IMR-90 (cell line): ENCODE data around the gene CAMLG. TPM values are rescaled to one million over a fixed set of nuclear protein-coding genes. Genes with fewer than 3 reads are reported as not detected.

Experiments used
- ATAC-seq: fragments of 200-7000 bp; cut with Tn5 transposase; 2 replicates; pipeline ENCODE4 v1.9.1; 2020; ENCODE audit warnings: low read depth, mild to moderate bottlenecking, moderate library complexity
- BruUV-seq: library from RNA; stranded (reverse); fragments of 400-500 nt; replicated peaks from 2 replicates; lab custom pipeline; 2021; lab: Mats Ljungman, UMichigan
- CTCF ChIA-PET: fragments of 300-600 bp; formaldehyde crosslinking; extraction: SDS; loops from one replicate; lab custom pipeline; 2021; ENCODE audit warnings: antibody characterized with exemption; lab: Yijun Ruan, JAX
- POLR2A ChIA-PET: fragments of 300-600 bp; sonication (Branson Sonifier 250); formaldehyde crosslinking; loops from one replicate; lab custom pipeline; 2022; ENCODE audit warnings: antibody characterized with exemption; ENCODE audit not compliant: unreplicated experiment; lab: Charles Lee
- DNase-seq: peaks from one replicate; pipeline ENCODE4 v3.0.0; 2013
- H2AFZ ChIP-seq: replicated peaks from 2 replicates; pipeline ENCODE3; 2013; ENCODE audit warnings: low read length, mild to moderate bottlenecking; ENCODE audit not compliant: poor library complexity
- H2AK5ac ChIP-seq: 2 replicates; pipeline ENCODE4 v1.6.1; 2013; ENCODE audit warnings: low read depth, low read length, inconsistent platforms
- H2AK9ac ChIP-seq: replicated peaks from 2 replicates; pipeline ENCODE3; 2013; ENCODE audit warnings: mild to moderate bottlenecking, low read depth, low read length, moderate library complexity; ENCODE audit not compliant: poor library complexity
- H2BK120ac ChIP-seq: 2 replicates; pipeline ENCODE4 v1.6.1; 2013; ENCODE audit warnings: low read depth, low read length, inconsistent platforms
- H2BK15ac ChIP-seq: 3 replicates; pipeline ENCODE4 v1.6.1; 2013; ENCODE audit warnings: low read depth, low read length, inconsistent platforms
- H2BK20ac ChIP-seq: 2 replicates; pipeline ENCODE4 v1.6.1; 2013; ENCODE audit warnings: low read depth, mild to moderate bottlenecking, inconsistent platforms, low read length, moderate library complexity
- H2BK5ac ChIP-seq: 2 replicates; pipeline ENCODE4 v1.6.1; 2013; ENCODE audit warnings: mild to moderate bottlenecking, low read depth, low read length, inconsistent platforms; ENCODE audit not compliant: poor library complexity, severe bottlenecking
- H3K14ac ChIP-seq: replicated peaks from 2 replicates; pipeline ENCODE4 v1.6.1; 2013; ENCODE audit warnings: low read depth, low read length, inconsistent platforms
- H3K18ac ChIP-seq: 2 replicates; pipeline ENCODE4 v1.6.1; 2013; ENCODE audit warnings: low read depth, low read length, control low read depth
- H3K23ac ChIP-seq: 2 replicates; pipeline ENCODE4 v1.6.1; 2013; ENCODE audit warnings: low read depth, low read length, inconsistent platforms
- H3K27ac ChIP-seq: 2 replicates; pipeline ENCODE4 v1.5.1; 2013; ENCODE audit warnings: mild to moderate bottlenecking, control low read depth, low read length; ENCODE audit not compliant: insufficient read depth
- H3K27me3 ChIP-seq: 2 replicates; pipeline ENCODE4 v1.6.1; 2013; ENCODE audit warnings: low read length; ENCODE audit not compliant: control insufficient read depth, insufficient read depth
- H3K36me3 ChIP-seq: 2 replicates; pipeline ENCODE4 v1.6.1; 2013; ENCODE audit warnings: low read length, mixed read lengths; ENCODE audit not compliant: control insufficient read depth, insufficient read depth
- H3K4ac ChIP-seq: 2 replicates; pipeline ENCODE4 v1.6.1; 2013; ENCODE audit warnings: low read depth, low read length, inconsistent platforms
- H3K4me1 ChIP-seq: 2 replicates; pipeline ENCODE4 v1.6.1; 2013; ENCODE audit warnings: low read length, mixed read lengths; ENCODE audit not compliant: control insufficient read depth, insufficient read depth
- H3K4me2 ChIP-seq: 2 replicates; pipeline ENCODE4 v1.6.1; 2013; ENCODE audit warnings: low read depth, mild to moderate bottlenecking, control low read depth, low read length, moderate library complexity
- H3K4me3 ChIP-seq: 2 replicates; pipeline ENCODE4 v1.5.1; 2013; ENCODE audit warnings: low read depth, mild to moderate bottlenecking, control low read depth, low read length, moderate library complexity; ENCODE audit not compliant: insufficient read depth
- H3K56ac ChIP-seq: 2 replicates; pipeline ENCODE4 v1.6.1; 2013; ENCODE audit warnings: low read length, inconsistent platforms; ENCODE audit not compliant: insufficient read depth; ENCODE audit errors: extremely low read depth
- H3K79me1 ChIP-seq, 2 experiments: 2 replicates each; pipeline ENCODE4 v1.6.1; 2013; ENCODE audit warnings: low read length in 2 of 2, inconsistent platforms in 1 of 2, low read depth in 1 of 2
- H3K9ac ChIP-seq: 2 replicates; pipeline ENCODE4 v1.6.1; 2013; ENCODE audit warnings: low read depth, low read length, control low read depth
- H3K9me1 ChIP-seq: 2 replicates; pipeline ENCODE4 v1.6.1; 2013; ENCODE audit warnings: low read length, inconsistent platforms; ENCODE audit not compliant: insufficient read depth
- H3K9me3 ChIP-seq: 2 replicates; pipeline ENCODE4 v1.6.1; 2013; ENCODE audit warnings: low read length; ENCODE audit not compliant: control insufficient read depth, insufficient read depth
- H4K20me1 ChIP-seq: 2 replicates; pipeline ENCODE4 v1.6.1; 2013; ENCODE audit warnings: low read length, inconsistent platforms; ENCODE audit not compliant: insufficient read depth
- H4K5ac ChIP-seq: 2 replicates; pipeline ENCODE4 v1.6.1; 2013; ENCODE audit warnings: mild to moderate bottlenecking, low read depth, low read length, control low read depth
- H4K8ac ChIP-seq, 2 experiments: 2 replicates each; pipeline ENCODE4 v1.6.1; 2013; ENCODE audit warnings: low read depth in 2 of 2, low read length in 2 of 2, control low read depth in 1 of 2, inconsistent platforms in 1 of 2
- H4K91ac ChIP-seq: 2 replicates; pipeline ENCODE4 v1.6.1; 2013; ENCODE audit warnings: low read depth, low read length, inconsistent platforms; ENCODE audit not compliant: insufficient read depth
- BHLHE40 ChIP-seq: fragments of 150-350 bp; IDR thresholded peaks from 2 replicates; pipeline ENCODE4 v1.6.1; 2016; ENCODE audit warnings: mild to moderate bottlenecking, low read depth, low read length
- CTCF ChIP-seq: conservative IDR thresholded peaks from 2 replicates; pipeline ENCODE4 v1.5.1; 2012; ENCODE audit warnings: mild to moderate bottlenecking, low read depth, low read length, improper control_type of control experiment
- ELK1 ChIP-seq: fragments of 150-350 bp; IDR thresholded peaks from 2 replicates; pipeline ENCODE4 v1.6.1; 2016; ENCODE audit warnings: low read depth, mild to moderate bottlenecking, low read length, moderate library complexity, borderline replicate concordance
- MAZ ChIP-seq: IDR thresholded peaks from 2 replicates; pipeline ENCODE4 v1.6.1; 2012; ENCODE audit warnings: low read depth, mild to moderate bottlenecking, low read length, improper control_type of control experiment, moderate library complexity, borderline replicate concordance
- NFE2L2 ChIP-seq: fragments of 150-350 bp; IDR thresholded peaks from 2 replicates; pipeline ENCODE4 v1.6.1; 2016; ENCODE audit warnings: low read depth, mild to moderate bottlenecking, low read length
- RAD21 ChIP-seq: IDR thresholded peaks from 2 replicates; pipeline ENCODE4 v1.6.1; 2012; ENCODE audit warnings: low read length, improper control_type of control experiment
- RCOR1 ChIP-seq: IDR thresholded peaks from 2 replicates; pipeline ENCODE4 v1.6.1; 2012; ENCODE audit warnings: mild to moderate bottlenecking, low read length, improper control_type of control experiment; ENCODE audit not compliant: insufficient replicate concordance
- RFX5 ChIP-seq: IDR thresholded peaks from 2 replicates; pipeline ENCODE4 v1.8.0; 2012; ENCODE audit warnings: low read depth, mild to moderate bottlenecking, low read length, moderate library complexity
- SMC3 ChIP-seq: fragments of 150-350 bp; IDR thresholded peaks from 2 replicates; pipeline ENCODE4 v1.6.1; 2016; ENCODE audit warnings: low read depth, mild to moderate bottlenecking, antibody characterized with exemption, low read length, moderate library complexity
- WGBS, 2 experiments: methylation state at CpG; one replicate each; pipeline versions ENCODE4 v1.1.5 to v1.1.7; 2013; ENCODE audit warnings: missing lambda C conversion rate in 2 of 2; ENCODE audit not compliant: insufficient read length in 1 of 2; ENCODE audit errors: extremely low coverage in 2 of 2; 5-methylcytosine and 5-hydroxymethylcytosine counted together
- dilution Hi-C: fragments of 300-500 bp; cut with HindIII; formaldehyde crosslinking; loops from one replicate; pipeline ENCODE4 v1.14.3; 2018; ENCODE audit warnings: low sequenced_read_pairs; ENCODE audit not compliant: unreplicated experiment
- in situ Hi-C: fragments of 300-500 bp; cut with MboI; formaldehyde crosslinking; loops from 3 replicates; pipeline ENCODE4 v1.14.3; 2019; ENCODE audit warnings: low sequenced_read_pairs, inconsistent platforms, mixed read lengths
- intact Hi-C: fragments of 100-400 bp; cut with micrococcal nuclease; formaldehyde crosslinking; loops from 2 replicates; pipeline ENCODE4 v1.10.0; 2022
- polyA plus RNA-seq, 3 experiments: library from polyadenylated mRNA; depleted of rRNA; stranded (reverse); fragments of >200 nt; gene quantifications; 2 replicates each; pipeline ENCODE4 v1.2.3, GENCODE V29; 2012; ENCODE audit warnings: low replicate concordance in 1 of 3
- total RNA-seq: library from RNA; depleted of rRNA; stranded (reverse); fragments of >200 nt; gene quantifications from 2 replicates; pipeline ENCODE4 v1.2.3, GENCODE V29; 2012

Gene CAMLG
- total and polyA plus RNA-seq, 2 of the 4 experiments (the other 2 are of a cell fraction), result 11.9 to 13.1 TPM

GRCh38 chr5:134792286-134792685, 53.9 kb downstream of the CAMLG start:
- H4K8ac ChIP-seq, result no peak overlapping the region
- H2AK5ac ChIP-seq, result no peak overlapping the region
- no peak for ATAC-seq
- no peaks in the 10 kb centered on the region for H4K20me1 ChIP-seq
- no peak overlapping the region for H3K4me3 ChIP-seq
- no peak overlapping the region for H2BK15ac ChIP-seq
- H4K5ac ChIP-seq, result no peak overlapping the region
- TF ChIP-seq BHLHE40 (no peak), SMC3 (no peak), ELK1 (no peak), CTCF (no peak), RAD21 (no peak), RFX5 (no peak), MAZ (no peak), RCOR1 (no peak), NFE2L2 (no peak)
- dilution Hi-C loops, result no loop called here
- peaks cover 6 to 12% of the 10 kb centered on the region in 2 experiments; a peak in 3 of 4 replicates for H3K79me1 ChIP-seq
- H3K27ac ChIP-seq, result no peak overlapping the region
- no TSS peak for BruUV-seq
- H2BK120ac ChIP-seq, result no peak overlapping the region
- H3K4ac ChIP-seq, result no peak overlapping the region
- in situ Hi-C loops, result no loop called here
- H3K18ac ChIP-seq, result no peak overlapping the region
- no peak overlapping the region for H3K23ac ChIP-seq
- no peak for DNase-seq
- ChIA-PET POLR2A (no interaction called here), CTCF (interaction anchor here (0.6 kb wide), 1 partner anchor 27 kb away, joined by 6 read pairs; no protein-coding TSS in a partner anchor)
- no peaks in the 10 kb centered on the region for H3K27me3 ChIP-seq
- peaks cover 41% of the 10 kb centered on the region for H3K36me3 ChIP-seq
- no peak overlapping the region for H3K4me2 ChIP-seq
- no peak overlapping the region for H4K91ac ChIP-seq
- no CpG with 5 or more reads among the region's 3 CpGs for WGBS, 2 experiments
- 0 out of 2 replicates have a peak, but pooled peaks cover 3% of the 10 kb centered on the region for H3K9me1 ChIP-seq
- intact Hi-C loops, result loop anchor here (10.0 kb wide), 1 partner anchor 107 kb away; no protein-coding TSS in a partner anchor
- H2BK5ac ChIP-seq, result no peak overlapping the region
- no peak overlapping the region for H2BK20ac ChIP-seq
- H2AK9ac ChIP-seq, result no peak overlapping the region
- H2AFZ ChIP-seq, result no peak overlapping the region
- no peak overlapping the region for H3K56ac ChIP-seq
- H3K4me1 ChIP-seq, result peaks cover 2% of the 10 kb centered on the region; the same call in 1 of the 2 replicates
- H3K9me3 ChIP-seq, result no peaks in the 10 kb centered on the region
- H3K14ac ChIP-seq, result no peak overlapping the region
- no peak overlapping the region for H3K9ac ChIP-seq
